ENCODE results near the gene MAP1LC3B2.

DNA sequence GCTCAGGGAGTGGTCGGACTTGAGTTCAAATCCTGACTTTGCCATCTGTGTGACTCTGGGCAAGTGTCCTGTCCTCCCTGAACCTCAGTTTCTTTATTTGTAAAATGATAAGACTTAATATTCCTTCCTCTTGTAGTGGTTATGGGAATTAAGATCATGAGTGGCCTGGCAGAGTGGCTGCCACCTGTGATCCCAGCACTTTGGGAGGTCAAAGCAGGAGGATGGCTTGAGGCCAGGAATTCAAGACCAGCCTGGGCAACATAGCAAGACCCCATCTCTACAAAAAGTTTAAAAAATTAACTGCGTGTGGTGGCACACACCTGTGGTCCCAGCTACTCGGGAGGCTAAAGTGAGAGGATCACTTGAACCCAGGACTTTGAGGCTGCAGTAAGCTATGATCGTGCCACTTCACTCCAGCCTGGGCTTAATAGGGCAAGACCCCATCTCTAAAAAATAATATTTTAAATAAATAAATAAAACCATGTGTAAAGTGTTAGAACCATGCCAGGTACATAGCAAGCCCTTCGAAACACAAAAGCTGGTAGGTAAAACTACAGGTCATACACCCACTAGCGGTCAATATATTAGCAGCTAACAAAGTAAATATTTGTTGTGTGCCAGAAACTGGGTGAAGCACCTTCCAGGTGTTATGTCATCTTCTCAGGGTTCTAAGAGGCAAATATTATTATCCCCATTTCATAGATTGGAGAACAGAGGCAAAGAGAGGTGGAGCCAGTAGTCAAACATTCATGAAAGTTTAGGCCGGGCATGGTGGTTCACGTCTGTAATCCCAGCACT, 17.4 kb upstream of the MAP1LC3B2 start:
- TF ChIP-seq, protein P1, sequence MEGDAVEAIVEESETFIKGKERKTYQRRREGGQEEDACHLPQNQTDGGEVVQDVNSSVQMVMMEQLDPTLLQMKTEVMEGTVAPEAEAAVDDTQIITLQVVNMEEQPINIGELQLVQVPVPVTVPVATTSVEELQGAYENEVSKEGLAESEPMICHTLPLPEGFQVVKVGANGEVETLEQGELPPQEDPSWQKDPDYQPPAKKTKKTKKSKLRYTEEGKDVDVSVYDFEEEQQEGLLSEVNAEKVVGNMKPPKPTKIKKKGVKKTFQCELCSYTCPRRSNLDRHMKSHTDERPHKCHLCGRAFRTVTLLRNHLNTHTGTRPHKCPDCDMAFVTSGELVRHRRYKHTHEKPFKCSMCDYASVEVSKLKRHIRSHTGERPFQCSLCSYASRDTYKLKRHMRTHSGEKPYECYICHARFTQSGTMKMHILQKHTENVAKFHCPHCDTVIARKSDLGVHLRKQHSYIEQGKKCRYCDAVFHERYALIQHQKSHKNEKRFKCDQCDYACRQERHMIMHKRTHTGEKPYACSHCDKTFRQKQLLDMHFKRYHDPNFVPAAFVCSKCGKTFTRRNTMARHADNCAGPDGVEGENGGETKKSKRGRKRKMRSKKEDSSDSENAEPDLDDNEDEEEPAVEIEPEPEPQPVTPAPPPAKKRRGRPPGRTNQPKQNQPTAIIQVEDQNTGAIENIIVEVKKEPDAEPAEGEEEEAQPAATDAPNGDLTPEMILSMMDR (IDR thresholded peaks at IDR 0.05), result no peak
- no peak for TF ChIP-seq POLR2A (IDR thresholded peaks at IDR 0.05)
